Non-pigmented ciliary epithelial cell (primary cell): Measurements from ENCODE around the gene KMT2A.
"Not testable (repeated sequence)": the region's sequence is repeated elsewhere in the genome, so short reads cannot be mapped to it uniquely, and the experiment has no call there.

Experiments
- DNase-seq: peaks from one replicate; pipeline ENCODE4 v3.0.0-alpha.2; 2010; ENCODE audit warnings: low read depth

The KMT2A gene

GRCh38 chr11:118435290-118435892 is 901 bp upstream of the KMT2A start:
- no peak for DNase-seq

GRCh38 chr11:118436639-118437207 is 431 bp downstream of the KMT2A start:
- no peak for DNase-seq

DNA sequence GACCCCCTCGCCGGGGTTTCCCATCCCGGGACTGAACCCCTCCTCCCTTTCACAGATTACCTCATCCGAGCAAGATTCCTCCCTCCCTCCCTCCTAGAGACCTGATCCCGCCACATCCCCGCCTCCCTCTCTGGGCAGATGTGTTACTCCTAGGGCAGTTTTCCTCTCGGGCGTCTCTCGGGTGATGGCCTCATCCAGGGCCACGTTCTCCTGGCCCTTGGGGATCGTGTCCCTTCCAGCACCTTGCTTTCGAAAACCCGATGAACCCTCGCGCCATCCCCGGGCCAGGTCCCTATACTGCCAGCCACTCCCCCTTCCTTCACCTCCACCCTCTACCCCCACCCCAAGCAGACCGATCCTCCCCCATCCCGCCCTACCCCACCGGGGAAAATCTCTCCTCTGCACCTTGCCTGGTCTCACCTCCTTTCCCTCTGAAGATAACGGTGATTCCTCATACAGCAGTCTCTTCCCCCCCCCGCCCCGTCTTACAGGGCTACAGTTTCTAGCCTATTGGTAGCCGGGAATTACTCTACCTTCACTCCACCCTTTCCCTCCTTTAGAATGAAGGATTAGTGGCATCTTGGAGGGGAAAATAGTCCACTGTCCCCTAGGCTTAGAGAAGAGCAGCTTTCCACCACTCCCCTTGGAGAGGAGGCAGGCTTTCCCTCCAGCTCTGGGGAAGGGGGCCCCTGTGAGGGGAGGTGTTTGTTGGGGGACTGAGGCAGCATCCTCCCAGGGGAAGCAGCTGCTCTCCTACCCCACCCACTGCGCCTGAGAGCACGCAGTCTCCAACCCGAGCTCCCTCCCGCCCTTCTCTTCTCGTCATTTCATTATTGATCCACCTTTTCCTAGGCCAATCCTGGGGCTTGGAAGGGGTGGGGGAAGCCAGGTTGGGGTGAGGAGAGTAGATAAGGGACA is 1.2 kb downstream of the KMT2A start:
- no peak for DNase-seq

DNA sequence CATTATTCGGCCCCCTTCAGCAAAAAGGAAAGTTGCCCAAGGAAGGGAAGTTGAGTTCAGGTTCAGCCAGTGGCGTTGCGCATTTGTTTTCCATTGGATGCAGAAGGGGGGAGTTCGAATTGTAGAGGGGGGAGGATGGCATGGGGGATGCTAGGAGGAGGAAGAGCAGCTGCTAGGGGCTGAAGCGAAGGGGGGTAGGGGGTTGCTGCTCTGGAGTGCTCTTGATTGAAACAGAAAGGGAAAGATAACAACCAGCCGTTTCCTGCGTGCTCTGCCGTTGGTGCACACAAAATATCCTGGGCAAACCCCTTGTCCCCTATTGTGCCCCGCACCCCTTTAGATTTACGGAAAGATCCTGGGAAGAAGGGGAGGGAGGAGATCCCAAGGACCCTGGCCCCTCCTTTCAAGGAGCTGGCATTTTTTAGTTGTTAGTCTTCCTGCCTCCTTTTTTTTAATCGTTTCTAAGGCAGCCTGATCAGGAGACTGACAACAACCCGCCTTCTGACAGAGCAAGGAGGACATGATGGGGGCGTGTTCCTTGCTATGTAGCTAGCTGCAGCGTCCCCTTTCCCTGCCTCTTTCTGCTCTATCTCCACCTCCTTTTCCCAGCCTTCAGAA is 2.1 kb downstream of the KMT2A start:
- peak; percentile 72 for DNase-seq

DNA sequence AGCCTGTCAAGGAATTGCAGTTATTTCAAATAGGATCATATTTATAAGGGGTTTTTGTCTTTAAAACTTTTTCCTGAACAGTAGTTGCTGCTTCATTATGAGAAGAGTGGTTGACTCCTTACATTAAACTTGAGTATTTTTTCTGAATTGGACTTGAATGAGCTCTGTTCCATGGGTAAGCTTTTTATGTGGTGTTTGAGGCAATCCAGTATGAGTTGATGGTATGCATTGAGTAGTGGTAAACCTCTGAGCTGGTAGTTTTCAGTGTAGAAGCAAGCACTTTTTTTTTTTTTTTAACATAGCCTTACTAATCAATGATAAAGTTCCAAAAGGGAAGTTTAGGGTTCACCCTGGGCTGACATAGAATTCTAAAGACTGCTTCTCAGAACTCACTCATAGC is 3.4 kb downstream of the KMT2A start:
- no peak for DNase-seq

DNA sequence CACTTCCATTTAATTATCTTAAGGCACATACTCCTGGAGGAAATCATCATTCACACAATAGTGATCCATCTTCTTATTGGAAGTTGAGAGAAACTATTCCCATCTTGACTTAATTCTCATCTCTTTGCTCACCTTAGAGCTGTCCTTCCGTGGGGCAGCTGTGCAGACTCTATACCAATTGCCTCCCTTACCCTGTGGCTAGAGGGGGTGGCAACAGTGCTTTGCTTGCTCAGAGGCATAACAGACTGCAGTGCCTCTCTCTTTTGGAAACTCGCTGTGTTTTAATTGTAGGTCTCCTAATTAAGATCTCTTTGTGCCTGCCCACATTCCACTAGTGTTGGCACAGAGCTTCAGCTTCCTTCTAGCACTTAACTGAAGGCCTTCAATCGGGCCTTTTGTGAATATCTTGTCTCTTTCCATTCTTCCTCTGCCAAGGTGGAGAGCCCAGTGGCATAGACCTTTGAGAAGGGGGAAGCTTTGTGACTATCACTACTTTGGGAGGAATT is 5.5 kb downstream of the KMT2A start:
- no peak for DNase-seq

GRCh38 chr11:118442301-118442700 is 6.0 kb downstream of the KMT2A start:
- no peak for DNase-seq

DNA sequence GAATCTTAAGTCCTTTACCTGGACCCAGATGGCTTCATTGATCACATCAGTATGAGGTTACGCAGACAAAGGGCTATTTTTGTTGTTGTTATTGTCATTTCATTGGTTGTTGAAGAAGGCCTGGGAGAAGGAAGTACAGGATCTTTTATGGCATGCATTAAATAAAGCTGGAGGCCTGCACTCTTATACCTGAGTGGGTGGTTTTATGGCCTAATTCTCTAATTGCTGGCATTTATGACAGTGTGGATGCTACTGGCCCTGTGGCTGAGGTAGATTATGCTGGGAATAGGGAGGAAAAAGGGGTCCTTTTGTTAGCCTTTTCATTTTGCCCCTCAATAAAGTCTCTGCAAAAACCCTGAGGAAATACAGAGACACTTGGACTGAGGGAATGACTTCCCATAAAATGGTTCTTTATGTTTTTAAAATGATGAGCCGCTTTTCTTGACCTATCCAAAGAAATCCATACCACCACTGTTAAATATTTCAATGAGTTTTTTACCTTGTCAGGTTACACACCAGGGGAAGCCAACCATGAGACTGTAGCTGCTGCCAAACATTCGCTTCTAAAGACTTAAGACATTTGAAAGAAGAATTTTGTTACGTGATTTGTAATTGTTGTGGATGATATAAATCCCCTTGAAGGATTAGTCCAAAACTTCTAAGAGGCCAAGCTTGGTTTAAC is 6.8 kb downstream of the KMT2A start:
- DNase-seq: no peak

DNA sequence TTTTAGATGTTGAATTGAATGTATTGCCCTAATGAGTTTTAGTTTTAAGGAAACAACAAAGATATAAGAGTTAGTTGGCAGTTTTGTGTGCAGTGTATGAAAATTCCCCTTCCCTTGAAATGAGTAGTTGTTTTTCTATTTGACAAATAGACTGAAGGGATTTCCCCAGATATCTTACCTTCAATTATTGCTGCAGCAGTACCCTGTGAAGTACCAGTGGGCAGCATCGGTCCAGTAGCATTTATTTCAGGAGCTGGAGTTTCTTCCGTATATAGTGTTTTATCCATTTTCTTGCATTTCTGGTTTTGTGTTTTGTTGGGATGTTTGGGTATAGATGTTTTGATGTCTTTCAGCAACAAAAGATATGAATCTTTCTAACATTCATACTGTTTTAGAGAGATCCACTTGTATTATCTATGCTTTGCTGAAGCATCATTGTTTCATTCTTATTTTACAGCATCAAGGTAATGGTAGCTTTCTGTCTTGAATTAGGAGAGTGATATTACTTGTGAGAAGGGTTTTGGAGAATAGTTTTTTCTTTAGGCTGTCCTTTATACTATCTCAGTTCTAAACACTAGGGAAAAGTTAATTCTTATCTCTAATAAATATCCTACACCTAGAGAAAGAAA is 7.4 kb downstream of the KMT2A start:
- no peak for DNase-seq

DNA sequence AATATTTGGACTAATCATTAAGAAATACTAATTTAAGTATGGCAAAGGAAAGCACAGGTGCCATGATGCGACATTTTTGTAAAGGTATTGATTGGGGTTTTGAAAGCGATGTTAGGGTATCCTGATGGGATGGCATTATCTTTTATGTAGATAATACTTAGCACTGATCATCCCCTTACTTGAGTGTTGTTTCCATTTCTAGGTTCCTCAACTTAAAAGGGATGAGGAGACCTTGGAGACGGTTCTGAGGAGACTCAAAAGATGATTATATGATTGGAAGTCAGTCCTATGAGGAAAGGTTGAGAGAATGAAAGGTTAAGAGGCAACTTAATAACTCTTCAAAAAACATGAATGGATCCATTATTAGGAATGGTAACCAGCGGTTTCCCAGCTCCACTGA is 11.1 kb downstream of the KMT2A start:
- DNase-seq: no peak

- DNase-seq: no peak
These were observed 12.0 kb downstream of the KMT2A start for GRCh38 chr11:118448294-118448693.

- DNase-seq: no peak
These were observed 13.1 kb downstream of the KMT2A start for GRCh38 chr11:118449316-118449918.

DNA sequence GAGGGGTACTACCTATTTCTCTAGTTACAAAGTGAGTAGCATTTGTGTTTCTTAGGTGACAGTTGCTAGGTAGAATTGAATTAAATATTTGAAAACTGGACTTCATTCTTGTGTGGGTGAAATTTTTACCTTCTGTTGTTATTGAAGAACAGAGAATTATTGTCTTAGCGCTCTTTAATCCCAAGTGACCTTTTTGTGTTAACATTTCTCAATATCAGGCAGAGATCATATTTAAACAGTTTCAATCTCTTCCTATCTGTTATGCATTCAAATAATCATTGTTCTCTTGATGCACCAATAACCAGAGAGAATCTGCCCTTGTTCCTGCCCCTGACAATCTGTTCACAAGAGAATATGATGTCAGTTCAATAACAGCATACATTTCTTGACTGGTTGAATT is 14.2 kb downstream of the KMT2A start:
- no peak for DNase-seq

DNA sequence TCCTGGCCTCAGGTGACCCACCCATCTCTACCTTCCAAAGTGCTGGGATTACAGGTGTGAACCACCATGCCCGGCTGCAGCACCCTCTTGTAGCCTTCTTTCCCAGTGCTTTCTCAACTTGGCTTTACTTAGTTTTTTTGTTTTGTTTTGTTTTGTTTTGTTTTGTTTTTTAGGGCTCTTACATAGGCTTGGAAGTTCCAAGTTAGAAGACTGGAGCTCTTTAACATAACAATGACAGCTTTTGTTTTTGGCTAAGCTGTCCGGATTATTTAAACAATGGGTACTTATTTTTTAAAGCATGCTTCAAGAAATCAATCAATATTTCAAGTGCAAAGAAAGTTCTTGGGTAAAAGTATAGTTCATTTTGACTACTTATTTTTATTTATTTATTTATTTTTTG is 25.9 kb downstream of the KMT2A start:
- DNase-seq: no peak

DNA sequence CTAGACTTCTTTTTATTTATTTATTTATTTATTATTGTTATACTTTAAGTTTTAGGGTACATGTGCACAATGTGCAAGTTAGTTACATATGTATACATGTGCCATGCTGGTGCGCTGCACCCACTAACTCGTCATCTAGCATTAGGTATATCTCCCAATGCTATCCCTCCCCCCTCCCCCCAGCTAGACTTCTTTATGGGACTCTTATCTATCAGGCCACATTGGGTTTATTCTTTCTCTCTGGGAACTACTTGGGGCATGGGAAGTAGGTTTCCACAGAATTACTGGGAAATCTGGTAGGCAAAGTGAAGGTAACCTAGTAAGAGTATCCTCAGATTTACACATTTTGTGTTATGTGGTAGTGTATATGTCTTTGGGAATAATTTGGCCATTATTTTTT is 32.7 kb downstream of the KMT2A start:
- DNase-seq: not testable (repeated sequence)

DNA sequence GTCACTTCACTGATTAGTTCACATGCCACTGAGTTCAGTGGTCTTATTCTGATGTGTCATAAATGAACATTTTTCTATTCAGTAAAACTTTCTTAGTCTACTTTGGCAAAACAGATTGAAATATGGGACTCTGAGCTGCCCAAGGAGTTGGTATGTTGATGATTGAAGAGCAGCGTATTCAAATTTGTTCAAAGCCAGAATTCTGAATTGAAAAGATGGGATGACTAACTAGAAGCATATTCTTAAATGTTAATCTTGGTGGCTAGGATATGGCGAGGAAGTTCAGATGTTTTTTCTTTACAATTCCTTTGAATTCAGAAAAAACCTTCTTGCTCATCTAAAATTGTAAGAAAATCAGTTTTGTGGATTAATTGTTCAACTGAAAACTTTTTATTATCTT is 34.7 kb downstream of the KMT2A start:
- no peak for DNase-seq

DNA sequence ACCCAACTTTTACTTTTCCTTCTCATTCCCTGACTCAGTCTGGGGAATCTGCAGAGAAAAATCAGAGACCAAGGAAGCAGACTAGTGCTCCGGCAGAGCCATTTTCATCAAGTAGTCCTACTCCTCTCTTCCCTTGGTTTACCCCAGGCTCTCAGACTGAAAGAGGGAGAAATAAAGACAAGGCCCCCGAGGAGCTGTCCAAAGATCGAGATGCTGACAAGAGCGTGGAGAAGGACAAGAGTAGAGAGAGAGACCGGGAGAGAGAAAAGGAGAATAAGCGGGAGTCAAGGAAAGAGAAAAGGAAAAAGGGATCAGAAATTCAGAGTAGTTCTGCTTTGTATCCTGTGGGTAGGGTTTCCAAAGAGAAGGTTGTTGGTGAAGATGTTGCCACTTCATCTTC is 37.2 kb downstream of the KMT2A start:
- no peak for DNase-seq

DNA sequence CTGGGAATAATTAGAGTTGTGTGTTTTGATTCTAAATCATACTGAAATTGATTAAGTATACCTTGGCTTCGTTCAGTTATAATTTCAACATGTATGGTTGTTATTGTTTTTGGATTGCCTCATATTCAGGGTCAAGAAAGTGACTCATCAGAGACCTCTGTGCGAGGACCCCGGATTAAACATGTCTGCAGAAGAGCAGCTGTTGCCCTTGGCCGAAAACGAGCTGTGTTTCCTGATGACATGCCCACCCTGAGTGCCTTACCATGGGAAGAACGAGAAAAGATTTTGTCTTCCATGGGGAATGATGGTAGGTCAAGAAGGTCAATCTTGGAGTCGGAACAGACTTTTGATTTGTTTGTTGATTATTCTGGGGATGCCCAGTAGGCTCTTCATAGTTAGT is 40.4 kb downstream of the KMT2A start:
- DNase-seq: no peak

DNA sequence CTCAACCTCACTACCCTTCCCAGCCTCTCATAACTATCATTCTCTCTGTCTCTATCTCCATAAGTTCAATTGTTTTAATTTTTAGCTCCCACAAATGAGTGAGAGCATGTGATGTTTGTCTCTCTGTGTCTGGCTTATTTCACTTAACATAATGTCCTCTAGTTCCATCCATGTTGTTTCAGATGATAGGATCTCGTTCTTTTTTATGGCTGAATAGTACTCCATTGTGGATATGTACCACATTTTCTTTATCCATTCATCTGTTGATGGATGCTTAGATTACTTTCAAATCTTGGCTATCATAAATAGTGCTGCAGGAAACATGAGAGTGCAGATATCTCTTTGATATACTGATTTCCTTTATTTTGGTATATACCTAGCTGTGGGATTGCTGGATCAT is 44.9 kb downstream of the KMT2A start:
- not testable (repeated sequence) for DNase-seq

GRCh38 chr11:118484405-118484804 is 48.1 kb downstream of the KMT2A start:
- DNase-seq: no peak

DNA sequence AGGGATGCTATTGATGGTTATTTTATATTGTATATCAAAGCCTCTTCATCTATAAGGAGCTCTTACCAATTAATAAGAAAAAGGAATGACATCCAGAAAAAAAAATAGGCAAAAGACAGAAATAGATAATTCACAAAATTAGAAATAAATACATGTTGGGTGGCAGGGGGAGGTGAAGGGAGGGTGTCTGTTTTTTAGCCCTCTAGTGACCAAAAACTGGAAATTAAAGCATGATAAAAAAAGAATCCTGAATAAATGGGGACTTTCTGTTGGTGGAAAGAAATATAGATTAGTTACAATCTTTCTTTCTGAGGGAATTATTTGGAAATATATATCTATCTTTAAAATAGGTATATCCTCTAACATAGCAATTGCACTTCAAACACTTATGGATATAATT is 49.0 kb downstream of the KMT2A start:
- no peak for DNase-seq
